GM18498 (cell line): ENCODE results near the gene ADM5.

Experiments
- ATAC-seq: cut with Tn5 transposase; IDR thresholded peaks from one replicate; pipeline ENCODE4 v1.9.1; 2021; ENCODE audit warnings: mild to moderate bottlenecking, moderate library complexity; ENCODE audit not compliant: unreplicated experiment

The ADM5 gene

GRCh38 chr19:49679771-49680413 is 9.5 kb upstream of the ADM5 start:
- ATAC-seq, result no peak

- ATAC-seq, result no peak
These were observed 8.7 kb upstream of the ADM5 start for GRCh38 chr19:49680421-49681351.

DNA sequence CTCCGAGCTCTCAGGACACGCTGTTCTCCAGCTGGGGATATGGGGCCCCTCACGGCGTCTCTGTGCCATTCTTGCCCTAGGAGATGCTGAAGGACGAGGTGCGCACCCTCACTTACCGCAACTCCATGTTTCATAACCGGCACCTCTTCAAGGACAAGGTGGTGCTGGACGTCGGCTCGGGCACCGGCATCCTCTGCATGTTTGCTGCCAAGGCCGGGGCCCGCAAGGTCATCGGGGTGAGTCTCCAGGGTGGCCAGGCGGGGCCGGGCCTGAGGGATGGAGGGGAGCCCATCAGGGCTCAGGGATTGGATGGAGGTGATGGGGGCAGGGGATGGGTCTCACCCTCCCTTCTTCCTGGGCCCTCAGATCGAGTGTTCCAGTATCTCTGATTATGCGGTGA is 7.6 kb upstream of the ADM5 start:
- ATAC-seq, result no peak

- no peak for ATAC-seq
These were observed 7.1 kb upstream of the ADM5 start for GRCh38 chr19:49682274-49682673.

- no peak for ATAC-seq
These were observed 5.6 kb upstream of the ADM5 start for GRCh38 chr19:49683814-49684250.

DNA sequence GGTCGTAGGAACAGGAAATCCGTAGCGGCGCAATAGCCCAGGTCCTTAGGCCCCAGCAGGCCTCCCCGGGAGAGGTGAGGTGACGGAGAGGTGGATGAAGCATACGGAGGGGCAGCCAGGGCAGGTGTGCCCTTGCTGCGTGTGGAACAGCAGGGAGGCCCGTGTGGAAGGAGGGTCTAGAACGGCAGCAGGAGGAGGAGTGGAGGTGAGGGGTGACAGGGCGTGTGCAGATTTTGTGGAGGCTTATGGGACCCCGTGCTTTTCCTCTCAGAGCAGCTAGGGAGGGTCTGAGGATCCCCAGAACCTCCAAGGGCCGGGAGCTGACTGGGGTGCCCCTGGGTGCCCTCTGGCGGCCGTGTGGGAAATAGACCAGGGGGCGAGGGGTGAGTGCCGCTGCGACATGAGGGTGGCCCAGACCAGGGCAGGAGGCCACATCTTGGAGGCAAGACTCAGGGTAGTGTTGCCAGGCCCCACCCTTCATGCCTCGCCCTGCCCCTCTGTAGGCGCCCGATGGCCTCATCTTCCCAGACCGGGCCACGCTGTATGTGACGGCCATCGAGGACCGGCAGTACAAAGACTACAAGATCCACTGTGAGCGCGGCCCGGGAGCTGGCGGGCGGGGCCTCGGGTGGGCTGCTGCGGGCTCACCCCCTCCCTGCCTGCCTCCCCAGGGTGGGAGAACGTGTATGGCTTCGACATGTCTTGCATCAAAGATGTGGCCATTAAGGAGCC is 5.0 kb upstream of the ADM5 start:
- ATAC-seq, result no peak

GRCh38 chr19:49684983-49685553 is 4.3 kb upstream of the ADM5 start:
- no peak for ATAC-seq

DNA sequence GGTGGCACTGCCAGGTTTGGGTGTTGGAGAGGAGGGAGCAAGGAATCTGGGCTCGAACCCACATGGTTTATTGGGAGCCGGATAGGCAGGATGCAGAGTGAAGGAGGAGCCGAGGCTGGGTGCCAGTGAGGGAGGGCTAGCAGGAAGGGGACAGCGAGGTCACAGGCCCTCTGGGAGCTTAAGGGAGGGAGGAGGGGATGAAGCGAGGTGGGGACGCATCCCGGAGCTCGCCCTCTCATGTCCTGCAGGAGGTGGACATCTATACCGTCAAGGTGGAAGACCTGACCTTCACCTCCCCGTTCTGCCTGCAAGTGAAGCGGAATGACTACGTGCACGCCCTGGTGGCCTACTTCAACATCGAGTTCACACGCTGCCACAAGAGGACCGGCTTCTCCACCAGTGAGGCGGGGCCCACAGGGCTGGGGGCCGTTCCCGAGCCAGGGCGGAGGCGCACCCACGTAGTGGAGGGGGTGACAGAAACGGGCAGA is 3.5 kb upstream of the ADM5 start:
- no peak for ATAC-seq

DNA sequence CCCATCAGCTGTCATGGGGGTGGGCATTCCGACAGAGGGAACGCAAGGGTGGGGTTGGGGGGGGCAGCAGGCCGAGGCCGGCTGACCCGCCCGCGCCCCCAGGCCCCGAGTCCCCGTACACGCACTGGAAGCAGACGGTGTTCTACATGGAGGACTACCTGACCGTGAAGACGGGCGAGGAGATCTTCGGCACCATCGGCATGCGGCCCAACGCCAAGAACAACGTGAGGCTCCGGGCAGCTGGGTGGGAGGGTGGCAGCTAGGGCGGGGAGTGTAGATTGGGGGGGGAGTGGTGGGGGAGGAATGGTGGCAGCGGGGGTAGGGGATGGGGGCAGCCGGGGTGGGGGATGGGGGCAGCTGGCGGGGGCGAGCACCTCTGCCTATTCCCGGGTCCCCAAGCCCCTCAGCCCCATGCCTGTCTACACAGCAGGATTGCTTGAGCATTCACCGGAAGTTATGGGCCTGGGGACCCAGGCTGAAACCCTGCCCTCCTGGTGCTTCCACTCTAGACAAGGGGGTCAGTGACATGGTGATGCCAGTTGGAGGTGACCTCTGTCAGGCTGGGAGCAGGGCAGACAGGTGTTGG is 2.8 kb upstream of the ADM5 start:
- no peak for ATAC-seq

DNA sequence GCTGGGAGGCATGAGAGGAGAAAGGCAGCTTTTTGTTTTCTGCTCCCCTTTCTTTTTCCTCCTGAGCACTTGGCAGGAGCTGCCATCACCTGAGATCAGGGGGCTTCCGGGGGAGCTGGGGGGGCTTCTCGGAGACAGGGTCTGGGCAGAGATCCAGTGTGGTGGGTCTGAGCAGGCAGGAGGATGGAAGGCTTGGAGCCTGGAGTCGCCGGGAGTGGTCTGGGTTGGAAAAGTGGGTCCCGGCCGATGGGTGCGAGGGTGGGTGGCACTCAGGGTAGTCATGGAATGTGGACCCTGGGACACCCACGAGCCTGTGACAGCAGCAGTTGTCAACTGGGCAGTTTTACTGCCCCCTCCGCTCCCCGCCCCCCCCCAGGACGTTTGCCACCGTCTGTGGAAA is 2.2 kb upstream of the ADM5 start:
- ATAC-seq, result no peak

DNA sequence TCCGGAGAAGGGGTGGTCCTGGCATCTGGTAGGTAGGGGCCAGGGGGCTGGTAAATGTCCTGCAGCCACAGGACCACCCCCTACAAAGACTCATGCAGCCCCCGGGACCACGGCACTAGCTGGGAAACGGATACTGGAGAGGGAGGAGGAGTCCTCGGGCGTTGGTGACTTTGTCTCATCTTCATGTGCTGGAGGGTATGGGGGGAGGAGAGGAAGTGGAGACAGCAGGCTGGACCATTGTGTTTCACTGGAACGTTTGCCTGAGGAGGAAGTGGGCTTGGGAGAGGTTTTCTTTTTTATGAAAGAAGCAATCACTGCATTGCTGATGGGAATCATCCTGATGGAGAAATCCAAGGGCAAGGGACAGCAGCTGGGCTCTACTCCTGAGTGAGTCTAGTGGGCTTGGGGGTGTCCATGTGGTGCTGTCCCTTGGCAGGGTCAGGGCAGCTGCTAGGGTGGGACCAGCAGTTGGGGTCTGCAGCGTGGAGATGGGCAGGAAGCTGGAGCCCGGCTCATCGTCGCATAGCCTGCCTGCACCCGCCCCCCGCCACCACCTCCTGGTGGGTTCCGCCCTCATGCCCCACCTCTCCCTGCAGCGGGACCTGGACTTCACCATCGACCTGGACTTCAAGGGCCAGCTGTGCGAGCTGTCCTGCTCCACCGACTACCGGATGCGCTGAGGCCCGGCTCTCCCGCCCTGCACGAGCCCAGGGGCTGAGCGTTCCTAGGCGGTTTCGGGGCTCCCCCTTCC is 1.7 kb upstream of the ADM5 start:
- ATAC-seq, result no peak

DNA sequence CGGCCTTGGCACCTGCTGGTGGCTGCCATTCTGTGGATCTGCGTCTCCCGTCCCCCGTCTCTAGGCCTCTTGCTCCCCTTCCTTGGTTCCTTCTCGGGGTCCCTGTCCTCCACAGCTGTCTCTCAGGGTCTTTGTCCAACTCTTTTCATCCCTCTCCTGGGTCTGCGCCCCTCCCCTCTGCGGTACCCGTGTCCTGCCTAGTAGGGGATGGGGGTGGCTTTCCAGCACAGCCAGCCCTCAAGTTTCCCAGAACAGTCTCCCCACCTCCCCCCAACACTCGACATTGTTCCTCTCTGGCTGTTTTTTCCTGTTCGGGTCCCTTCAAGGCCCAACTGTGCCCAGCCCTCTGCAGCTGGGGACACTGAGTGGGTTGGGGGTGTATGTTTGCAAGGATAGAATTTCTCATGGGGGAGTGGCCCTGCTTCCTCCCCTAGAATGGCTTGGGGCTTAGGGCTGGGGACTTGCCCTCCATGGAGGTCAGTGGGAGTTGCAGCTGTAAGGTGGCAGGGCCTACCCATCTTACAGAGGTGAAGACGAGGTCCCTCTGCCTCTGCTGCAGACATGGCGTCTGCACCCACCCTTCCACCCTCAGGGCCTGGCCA is 762 bp upstream of the ADM5 start:
- no peak for ATAC-seq

DNA sequence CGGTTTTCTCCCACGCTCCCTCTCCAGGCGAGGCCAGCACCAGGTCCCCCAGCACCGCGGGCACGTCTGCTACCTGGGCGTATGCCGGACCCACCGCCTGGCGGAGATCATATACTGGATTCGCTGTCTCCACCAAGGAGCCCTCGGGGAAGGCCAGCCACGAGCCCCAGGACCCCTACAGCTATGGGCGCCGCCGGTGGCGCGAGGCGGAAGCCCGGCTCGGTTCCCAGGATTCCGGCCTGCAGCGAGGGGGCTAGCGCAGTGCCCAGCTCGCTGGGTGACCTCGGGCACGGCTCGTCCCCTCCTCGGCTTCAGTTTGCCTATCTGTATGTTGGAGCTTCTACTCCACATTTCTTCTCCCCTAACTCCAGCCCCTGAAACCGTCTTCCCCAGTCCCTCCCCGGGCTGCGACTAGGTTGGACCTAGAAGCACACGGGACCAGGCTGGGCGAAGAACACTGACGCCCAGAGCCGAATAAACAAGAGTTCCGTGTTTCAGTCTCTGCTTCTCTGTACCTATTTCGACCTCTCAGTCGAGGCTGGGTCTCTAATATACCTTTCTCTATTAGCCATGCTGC is 773 bp downstream of the ADM5 start:
- ATAC-seq, result no peak

- ATAC-seq, result no peak
These were observed 1.4 kb downstream of the ADM5 start, which contains the start of gene CPT1C for GRCh38 chr19:49690656-49691242. Gene CPT1C, plus strand, starts transcription at chr19:49691116. Its CDS starts 1,137 bp downstream, at chr19:49692253.

DNA sequence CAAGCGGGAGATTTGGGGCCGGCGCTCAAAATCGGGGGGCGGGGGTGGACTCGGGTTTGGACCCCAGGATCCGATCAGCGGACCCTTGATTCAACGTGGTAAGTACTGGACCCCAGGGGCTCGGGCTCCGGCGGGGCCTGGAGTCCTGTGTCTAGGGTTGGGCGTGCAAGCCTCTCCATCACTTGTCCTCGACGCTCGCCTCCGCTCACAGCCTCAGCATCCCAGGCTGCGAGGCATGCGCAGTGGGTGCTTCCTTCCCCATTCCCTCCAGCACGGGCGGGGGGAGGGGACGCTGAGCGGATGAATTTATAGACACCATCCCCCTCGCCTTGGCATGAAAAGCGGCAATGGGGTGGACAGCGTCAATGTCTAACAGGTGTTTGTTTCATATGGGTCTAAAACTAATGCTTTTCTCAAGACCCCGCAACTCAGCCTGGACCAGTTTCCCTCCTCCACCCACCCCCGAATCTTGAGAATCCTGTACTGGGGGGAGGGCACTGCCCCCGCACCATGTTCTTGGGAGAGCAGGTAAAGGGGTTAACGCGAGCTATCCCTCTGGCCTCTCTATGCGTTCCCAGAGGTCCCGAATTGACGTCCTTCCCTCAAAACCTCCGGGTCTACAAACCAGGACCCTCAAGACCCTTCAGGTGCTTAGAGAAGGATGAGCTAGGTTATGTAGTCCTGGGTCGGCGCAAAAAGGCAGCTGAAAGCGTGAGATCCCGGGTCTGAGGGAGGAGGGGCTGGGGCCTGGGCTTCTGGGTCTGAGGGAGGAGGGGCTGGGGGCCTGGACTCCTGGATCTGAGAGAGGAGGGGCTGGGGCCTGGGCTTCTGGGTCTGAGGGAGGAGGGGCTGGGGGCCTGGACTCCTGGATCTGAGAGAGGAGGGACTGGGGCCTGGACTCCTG is 2.1 kb downstream of the ADM5 start:
- no peak for ATAC-seq

- ATAC-seq, result no peak
These were observed 2.7 kb downstream of the ADM5 start for GRCh38 chr19:49692147-49692506.

DNA sequence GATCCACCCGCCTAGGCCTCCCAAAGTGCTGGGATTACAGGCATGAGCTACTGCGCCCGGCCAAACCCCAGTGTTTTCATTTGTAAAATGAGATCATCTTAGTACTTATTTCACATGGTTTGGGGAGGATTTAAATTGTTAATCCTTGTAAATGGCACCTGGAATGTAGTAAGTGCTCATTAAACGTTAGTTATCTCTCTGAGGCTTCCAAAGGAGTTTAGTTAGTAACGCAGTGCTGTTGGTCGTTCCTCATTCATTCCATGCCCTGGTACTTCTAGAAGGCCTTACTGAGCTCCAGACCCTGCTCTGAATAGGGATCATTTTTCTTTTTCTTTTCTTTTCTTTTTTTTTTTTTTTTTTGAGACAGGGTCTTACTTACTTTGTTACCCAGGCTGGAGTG is 6.7 kb downstream of the ADM5 start:
- ATAC-seq, result no peak

DNA sequence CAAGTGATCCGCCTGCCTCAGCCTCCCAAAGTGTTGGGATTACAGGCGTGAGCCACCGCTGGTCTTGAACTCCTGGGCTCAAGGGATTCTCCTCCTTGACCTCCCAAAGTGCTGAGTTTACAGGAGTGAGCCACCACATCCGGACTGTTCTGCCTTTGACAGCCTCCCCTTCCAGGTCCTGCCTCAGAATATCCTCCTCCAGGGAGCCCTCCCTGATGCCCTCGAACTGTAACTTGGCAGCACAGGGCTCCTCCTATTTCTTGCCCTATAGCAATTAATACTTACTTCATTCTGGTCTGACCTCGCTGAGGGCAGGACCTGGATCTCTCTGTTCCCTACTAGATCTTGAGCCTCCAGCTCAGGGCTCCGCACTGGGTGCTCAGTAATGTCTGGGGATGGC is 7.5 kb downstream of the ADM5 start:
- no peak for ATAC-seq
